Measurements from ENCODE around the gene ABLIM3.

The ABLIM3 gene

DNA sequence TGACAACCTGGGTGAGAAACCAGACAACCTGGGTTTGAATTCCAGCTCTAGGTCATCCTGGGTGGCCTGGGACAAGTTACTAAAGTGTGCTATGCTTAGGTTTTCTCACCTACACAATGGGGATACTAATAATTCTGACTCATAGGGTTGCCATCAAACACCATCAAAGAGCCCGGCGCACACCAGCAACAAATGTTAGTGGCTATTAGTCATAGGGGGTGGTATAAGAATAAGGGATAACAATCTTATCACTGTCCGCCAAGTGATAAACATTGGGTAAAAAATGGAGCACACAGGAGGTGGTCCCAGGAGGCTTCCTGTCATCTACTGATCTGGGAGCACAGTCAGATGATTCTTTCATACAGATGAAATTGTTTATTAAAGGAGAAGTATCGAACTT, 68.9 kb downstream of the ABLIM3 start:
- H3K27me3 ChIP-seq (replicated peaks), result no peaks in the 10 kb centered on the region
- H3K4me3 ChIP-seq (ENCODE audit: low read depth, low read length), result no peak overlapping the region
- H3K36me3 ChIP-seq (replicated peaks), result no peaks in the 10 kb centered on the region
- in situ Hi-C loops (cut with HindIII; ENCODE audit: low pct_ligation_motif_present, low sequenced_read_pairs), result no loop called here
- H3K27ac ChIP-seq, result peak overlapping the region; percentile 94
- peak; percentile 73 for DNase-seq
- TF ChIP-seq, protein P1, sequence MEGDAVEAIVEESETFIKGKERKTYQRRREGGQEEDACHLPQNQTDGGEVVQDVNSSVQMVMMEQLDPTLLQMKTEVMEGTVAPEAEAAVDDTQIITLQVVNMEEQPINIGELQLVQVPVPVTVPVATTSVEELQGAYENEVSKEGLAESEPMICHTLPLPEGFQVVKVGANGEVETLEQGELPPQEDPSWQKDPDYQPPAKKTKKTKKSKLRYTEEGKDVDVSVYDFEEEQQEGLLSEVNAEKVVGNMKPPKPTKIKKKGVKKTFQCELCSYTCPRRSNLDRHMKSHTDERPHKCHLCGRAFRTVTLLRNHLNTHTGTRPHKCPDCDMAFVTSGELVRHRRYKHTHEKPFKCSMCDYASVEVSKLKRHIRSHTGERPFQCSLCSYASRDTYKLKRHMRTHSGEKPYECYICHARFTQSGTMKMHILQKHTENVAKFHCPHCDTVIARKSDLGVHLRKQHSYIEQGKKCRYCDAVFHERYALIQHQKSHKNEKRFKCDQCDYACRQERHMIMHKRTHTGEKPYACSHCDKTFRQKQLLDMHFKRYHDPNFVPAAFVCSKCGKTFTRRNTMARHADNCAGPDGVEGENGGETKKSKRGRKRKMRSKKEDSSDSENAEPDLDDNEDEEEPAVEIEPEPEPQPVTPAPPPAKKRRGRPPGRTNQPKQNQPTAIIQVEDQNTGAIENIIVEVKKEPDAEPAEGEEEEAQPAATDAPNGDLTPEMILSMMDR (IDR thresholded peaks at IDR 0.05; ENCODE audit: low read depth, low read length, missing control alignments), result no peak

DNA sequence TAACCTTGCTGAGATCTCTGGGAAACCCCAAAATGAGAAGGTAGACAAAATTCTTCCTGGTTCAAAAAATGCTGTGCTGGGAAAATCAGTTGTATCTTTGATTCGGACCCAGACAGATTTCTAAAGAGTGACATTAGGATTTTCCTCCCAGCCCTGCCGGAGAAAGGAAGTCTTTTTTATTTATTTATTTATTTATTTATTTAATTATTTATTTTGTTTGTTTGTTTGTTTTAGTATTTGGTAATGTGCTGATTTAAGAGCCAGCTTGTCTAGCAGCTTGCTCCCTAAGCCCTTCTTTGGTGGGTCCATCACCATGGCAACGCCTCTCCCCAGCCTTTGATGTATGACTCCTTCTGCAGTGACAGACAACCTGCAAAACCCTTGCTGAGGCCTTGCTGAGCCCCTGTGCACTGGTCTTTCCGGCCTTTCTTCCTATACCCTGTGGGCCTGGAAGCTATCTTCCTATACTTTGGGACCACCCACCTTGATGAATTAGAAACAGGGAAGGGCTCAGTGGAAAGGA, 69.7 kb downstream of the ABLIM3 start:
- TF ChIP-seq, protein P1 (IDR thresholded peaks at IDR 0.05; ENCODE audit: low read depth, low read length, missing control alignments), result no peak
- Histone ChIP-seq H3K27ac (peak overlapping the region; percentile 94), H3K4me3 (ENCODE audit: low read depth, low read length) (no peak overlapping the region), H3K27me3 (replicated peaks) (no peaks in the 10 kb centered on the region), H3K36me3 (replicated peaks) (no peaks in the 10 kb centered on the region)
- DNase-seq, result peak; percentile 33
- in situ Hi-C loops (cut with HindIII; ENCODE audit: low pct_ligation_motif_present, low sequenced_read_pairs), result no loop called here

DNA sequence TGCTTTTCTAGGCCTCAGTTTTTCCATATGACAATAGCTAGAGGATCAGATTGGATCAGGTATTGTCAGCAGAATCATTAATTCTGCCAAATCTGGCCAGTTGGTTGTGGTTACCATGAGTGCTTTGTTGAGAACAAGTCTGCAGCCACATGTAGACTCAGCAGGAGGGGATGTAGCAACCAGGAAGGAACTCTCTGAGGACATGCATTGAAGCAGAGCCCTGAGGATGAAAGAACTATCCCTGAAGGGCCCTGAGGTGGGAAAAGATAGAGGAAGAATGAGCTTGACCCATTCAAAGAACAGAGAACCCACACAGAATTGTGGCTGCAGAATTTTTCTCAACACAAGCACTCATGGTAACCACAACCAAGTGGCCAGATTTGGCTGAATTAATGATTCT, 70.3 kb downstream of the ABLIM3 start:
- in situ Hi-C loops (cut with HindIII; ENCODE audit: low pct_ligation_motif_present, low sequenced_read_pairs), result no loop called here
- H3K27ac ChIP-seq, result peak overlapping the region; percentile 94
- H3K27me3 ChIP-seq (replicated peaks), result no peaks in the 10 kb centered on the region
- peak; percentile 80 for DNase-seq
- TF ChIP-seq, protein P1 (IDR thresholded peaks at IDR 0.05; ENCODE audit: low read depth, low read length, missing control alignments), result no peak
- H3K4me3 ChIP-seq (ENCODE audit: low read depth, low read length), result no peak overlapping the region
- H3K36me3 ChIP-seq (replicated peaks), result no peaks in the 10 kb centered on the region

DNA sequence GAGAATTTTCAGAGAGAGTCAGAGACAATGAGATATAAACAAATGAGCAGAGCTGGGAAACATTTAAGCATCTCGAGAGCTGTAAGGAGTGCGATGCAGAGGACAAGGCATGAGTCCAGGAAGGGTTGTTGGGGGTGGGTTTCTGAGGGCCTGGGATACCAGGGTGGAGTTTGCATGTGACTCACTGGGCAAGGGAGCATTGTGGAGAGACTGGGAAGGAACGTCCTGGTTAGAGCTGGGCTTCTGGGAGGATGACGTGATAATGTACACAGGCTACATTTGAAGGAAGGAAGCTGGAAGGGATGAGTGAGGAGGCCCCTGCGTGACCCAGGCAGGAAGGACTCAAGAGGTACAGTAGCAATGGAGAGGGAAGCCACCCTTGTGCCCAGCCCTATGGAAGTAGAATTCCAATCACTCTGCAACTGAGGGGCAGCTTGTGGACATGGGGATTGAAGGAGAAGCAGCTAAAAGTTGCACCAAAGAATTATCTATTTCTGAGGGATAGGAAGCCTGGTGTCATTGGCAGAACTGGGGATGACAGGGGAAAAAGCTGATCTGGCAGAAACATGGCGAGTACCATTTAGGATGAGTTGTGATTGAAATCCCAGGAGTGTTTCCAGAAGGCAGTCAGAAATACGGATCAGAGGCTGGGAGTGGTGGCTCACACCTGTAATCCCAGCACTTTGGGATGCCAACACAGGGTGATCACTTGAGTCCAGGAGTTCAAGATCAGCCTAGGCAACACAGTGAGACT, 71.1 kb downstream of the ABLIM3 start:
- TF ChIP-seq, protein P1 (IDR thresholded peaks at IDR 0.05; ENCODE audit: low read depth, low read length, missing control alignments), result no peak
- H3K27ac ChIP-seq, result peak overlapping the region; percentile 94
- peak; percentile 99 for DNase-seq
- in situ Hi-C loops (cut with HindIII; ENCODE audit: low pct_ligation_motif_present, low sequenced_read_pairs), result no loop called here
- H3K27me3 ChIP-seq (replicated peaks), result no peaks in the 10 kb centered on the region
- no peaks in the 10 kb centered on the region for H3K36me3 ChIP-seq (replicated peaks)
- no peak overlapping the region for H3K4me3 ChIP-seq (ENCODE audit: low read depth, low read length)

DNA sequence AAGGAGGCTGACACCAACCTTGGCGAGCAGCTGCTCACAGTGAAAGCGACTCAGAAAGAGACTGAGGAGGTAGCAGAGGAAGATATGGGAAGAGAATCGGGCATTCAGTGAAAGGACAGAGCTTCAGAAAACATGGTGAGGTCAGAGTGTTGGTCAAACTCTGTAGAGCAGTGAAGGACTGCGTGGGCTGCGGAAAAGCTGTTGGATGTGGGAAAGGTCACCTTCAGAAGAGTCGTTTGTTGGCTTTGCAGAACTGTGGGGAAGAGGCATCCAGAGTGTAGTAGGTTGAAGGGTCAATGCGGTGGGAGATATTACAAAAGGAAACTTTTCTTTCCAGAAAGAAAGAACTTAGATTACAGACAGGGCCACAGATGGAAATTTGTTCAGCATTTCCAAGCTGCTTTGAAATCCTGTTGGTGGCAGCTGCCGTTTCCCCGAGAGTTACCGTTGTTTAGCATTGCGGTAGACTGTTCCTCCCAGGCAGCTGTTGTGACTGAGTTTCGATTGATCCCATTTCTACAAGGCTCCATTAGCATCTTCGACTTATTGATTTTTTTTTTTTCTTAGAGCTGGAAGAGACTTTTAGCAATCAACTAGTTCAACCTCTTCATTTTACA, 72.1 kb downstream of the ABLIM3 start:
- DNase-seq, result no peak
- peak overlapping the region; percentile 94 for H3K27ac ChIP-seq
- TF ChIP-seq, protein P1 (IDR thresholded peaks at IDR 0.05; ENCODE audit: low read depth, low read length, missing control alignments), result no peak
- H3K36me3 ChIP-seq (replicated peaks), result no peaks in the 10 kb centered on the region
- in situ Hi-C loops (cut with HindIII; ENCODE audit: low pct_ligation_motif_present, low sequenced_read_pairs), result no loop called here
- H3K27me3 ChIP-seq (replicated peaks), result no peaks in the 10 kb centered on the region
- no peak overlapping the region for H3K4me3 ChIP-seq (ENCODE audit: low read depth, low read length)
